Fibroblast of the conjunctiva (primary cell): ENCODE results near the gene PTH2R.
"Not testable (repeated sequence)": the region's sequence is repeated elsewhere in the genome, so short reads cannot be mapped to it uniquely, and the experiment has no call there.

Experiments used
- DNase-seq: peaks from one replicate; pipeline ENCODE4 v3.0.0-alpha.2; 2010; ENCODE audit warnings: low read depth

Gene PTH2R

GRCh38 chr2:208392300-208392699 lies 14.3 kb upstream of the PTH2R start:
- no peak for DNase-seq

GRCh38 chr2:208396796-208397195 lies 9.8 kb upstream of the PTH2R start:
- not testable (repeated sequence) for DNase-seq

- no peak for DNase-seq
Measured at GRCh38 chr2:208399201-208399600, 7.4 kb upstream of the PTH2R start.

GRCh38 chr2:208407667-208408066 lies 1.1 kb downstream of the PTH2R start:
- no peak for DNase-seq

GRCh38 chr2:208413931-208414330 lies 7.3 kb downstream of the PTH2R start:
- DNase-seq = no peak

GRCh38 chr2:208415255-208415654 lies 8.7 kb downstream of the PTH2R start:
- no peak for DNase-seq

- no peak for DNase-seq
Measured at GRCh38 chr2:208415897-208416296, 9.3 kb downstream of the PTH2R start.

- no peak for DNase-seq
Measured at GRCh38 chr2:208426412-208427045, 19.9 kb downstream of the PTH2R start.

- no peak for DNase-seq
Measured at GRCh38 chr2:208437755-208438154, 31.2 kb downstream of the PTH2R start.

GRCh38 chr2:208440716-208441115 lies 34.1 kb downstream of the PTH2R start:
- DNase-seq = no peak

GRCh38 chr2:208441951-208442350 lies 35.4 kb downstream of the PTH2R start:
- DNase-seq = no peak

GRCh38 chr2:208447447-208447846 lies 40.9 kb downstream of the PTH2R start:
- not testable (repeated sequence) for DNase-seq

GRCh38 chr2:208451061-208451460 lies 44.5 kb downstream of the PTH2R start:
- no peak for DNase-seq

- DNase-seq = no peak
Measured at GRCh38 chr2:208454861-208455260, 48.3 kb downstream of the PTH2R start.

GRCh38 chr2:208463721-208464120 lies 57.1 kb downstream of the PTH2R start:
- DNase-seq = no peak

GRCh38 chr2:208464205-208464604 lies 57.6 kb downstream of the PTH2R start:
- DNase-seq = no peak

GRCh38 chr2:208466151-208466919 lies 59.7 kb downstream of the PTH2R start:
- DNase-seq = no peak

- DNase-seq = no peak
Measured at GRCh38 chr2:208466920-208467298, 60.3 kb downstream of the PTH2R start.

- DNase-seq = no peak
Measured at GRCh38 chr2:208467564-208467963, 61.0 kb downstream of the PTH2R start.

GRCh38 chr2:208477741-208478140 lies 71.1 kb downstream of the PTH2R start:
- DNase-seq = no peak

GRCh38 chr2:208479342-208479741 lies 72.8 kb downstream of the PTH2R start:
- no peak for DNase-seq

GRCh38 chr2:208481945-208482344 lies 75.4 kb downstream of the PTH2R start:
- not testable (repeated sequence) for DNase-seq

- DNase-seq = not testable (repeated sequence)
Measured at GRCh38 chr2:208482453-208483015, 75.9 kb downstream of the PTH2R start.
